ENCODE results near the gene LRRC23. TPM values are rescaled to one million over a fixed set of nuclear protein-coding genes. Genes with fewer than 3 reads are reported as not detected.

LRRC23 gene
- total and polyA plus RNA-seq, 2 donors (not counting 1 experiment from before 2014, with no cell fraction given), result 5.3 to 14.4 TPM

GRCh38 chr12:6963016-6963731, 58.6 kb downstream of the LRRC23 start:
- no peaks in the 10 kb centered on the region for H3K9me3 ChIP-seq (ENCODE audit: control extremely low read depth in 1 of 3, control insufficient read depth in 2 of 3, insufficient read depth in 1 of 3, low read length in 2 of 3)
- no peaks in the 10 kb centered on the region for H3K27me3 ChIP-seq (replicated peaks in 1 of 4; ENCODE audit: control extremely low read depth in 1 of 4, control insufficient read depth in 3 of 4, insufficient read depth in 4 of 4, low read length in 3 of 4)
- H3K4me1 ChIP-seq (ENCODE audit: control insufficient read depth in 2 of 2, insufficient read depth in 2 of 2, low read length in 2 of 2), result peaks cover 64 to 71% of the 10 kb centered on the region in 2 donors
- no peak for ATAC-seq (ENCODE audit: low read depth)
- no peak overlapping the region for H3K9ac ChIP-seq (ENCODE audit: low read length)
- DNase-seq, result no peak
- peaks cover 0 to 69% of the 10 kb centered on the region in 2 experiments for H3K36me3 ChIP-seq (replicated peaks in 1 of 2; ENCODE audit: control extremely low read depth in 1 of 2, control insufficient read depth in 1 of 2, extremely low read depth in 1 of 2, insufficient read depth in 2 of 2, low read length in 1 of 2)
- peaks cover 36% of the 10 kb centered on the region for H3K79me2 ChIP-seq (ENCODE audit: control insufficient read depth, insufficient read depth, low read length)
- no peak for TF ChIP-seq CTCF (IDR thresholded peaks at IDR 0.05)
- no peak for TF ChIP-seq EZH2 (IDR thresholded peaks at IDR 0.05; ENCODE audit: borderline replicate concordance, insufficient read depth, low read depth, low read length, poor library complexity, severe bottlenecking)
- H3K4me2 ChIP-seq (replicated peaks; ENCODE audit: low read depth, low read length, poor library complexity, severe bottlenecking), result peak overlapping the region; percentile 92
- Mint-ChIP-seq H3K4me1 (peaks cover 68% of the 10 kb centered on the region), H3K9me3 (ENCODE audit: insufficient read depth) (no peaks in the 10 kb centered on the region), H3K27me3 (no peaks in the 10 kb centered on the region), H3K27ac (peak overlapping the region; percentile 98), H3K4me3 (no peak overlapping the region)
- H2AFZ ChIP-seq (ENCODE audit: insufficient read depth, low read depth, low read length, poor library complexity, severe bottlenecking), result no peak overlapping the region
- 91% methylated on average over 28 of the region's 32 CpGs for WGBS (ENCODE audit: insufficient coverage)
- intact Hi-C loops (cut with micrococcal nuclease), result no loop called here
- no peak overlapping the region for H3K4me3 ChIP-seq (ENCODE audit: control extremely low read depth in 1 of 5, extremely low read depth in 1 of 5, insufficient read depth in 1 of 5, low read depth in 2 of 5, low read length in 4 of 5)
- H3K27ac ChIP-seq (ENCODE audit: low read length in 2 of 2), result peak overlapping the region; percentile 95 to 99
- H4K20me1 ChIP-seq (ENCODE audit: control insufficient read depth, insufficient read depth, low read length, poor library complexity, severe bottlenecking), result peaks cover 7% of the 10 kb centered on the region
- ChIA-PET CTCF (interaction anchor here (9.9 to 13.5 kb wide), 3 partner anchors 18 to 92 kb away, joined by 110 to 944 read pairs (median 119); partner anchors contain the start of genes C12orf57, PTPN6, RNU7-1 and SPSB2), POLR2A (interaction anchor here (1.6 to 18.2 kb wide), 2 partner anchors 19 to 37 kb away, joined by 9 to 662 read pairs; partner anchors contain the start of genes C12orf57, PTPN6 and RNU7-1)

Small RNAs within 50 kb of the gene (small RNA-seq; reads per million reads assigned to genes)
- gene MIR141 (ENCODE audit: insufficient read length, low read depth, low replicate concordance), result 6.1 reads per million, percentile 74 among the genes with 10 or more reads in this experiment
- 26.8 reads per million, percentile 91 among the genes with 10 or more reads in this experiment for gene MIR200C (ENCODE audit: insufficient read length, low read depth, low replicate concordance)
- gene RNU7-1 (ENCODE audit: insufficient read length, low read depth, low replicate concordance), result not detected

Other genes starting within 250 kb of the LRRC23 start
- gene ING4, start 241.7 kb upstream of the LRRC23 start, total RNA-seq, result 81.1 TPM in 2 replicates
- gene ING4, start 241.7 kb upstream of the LRRC23 start, polyA plus RNA-seq, result 87.7 and 110 TPM in 2 replicates
- gene ZNF384, start 215.4 kb upstream of the LRRC23 start, total RNA-seq, result 108 and 115 TPM in 2 replicates
- 64.8 and 83.4 TPM in 2 replicates for gene ZNF384, start 215.4 kb upstream of the LRRC23 start, polyA plus RNA-seq
- 0.51 and 0.54 TPM in 2 replicates for gene PIANP, start 204.0 kb upstream of the LRRC23 start, total RNA-seq
- 0.23 and 0.24 TPM in 2 replicates for gene PIANP, start 204.0 kb upstream of the LRRC23 start, polyA plus RNA-seq
- gene COPS7A, start 180.8 kb upstream of the LRRC23 start, total RNA-seq, result 28.3 and 29.4 TPM in 2 replicates
- 42.3 and 46.0 TPM in 2 replicates for gene COPS7A, start 180.8 kb upstream of the LRRC23 start, polyA plus RNA-seq
- gene MLF2, start 151.7 kb upstream of the LRRC23 start, total RNA-seq, result 97.2 and 106 TPM in 2 replicates
- gene MLF2, start 151.7 kb upstream of the LRRC23 start, polyA plus RNA-seq, result 190 and 205 TPM in 2 replicates
- 2.1 and 3.4 TPM in 2 replicates for gene PTMS, start 138.5 kb upstream of the LRRC23 start, total RNA-seq
- 1.0 and 2.2 TPM in 2 replicates for gene PTMS, start 138.5 kb upstream of the LRRC23 start, polyA plus RNA-seq
- gene LAG3, start 132.3 kb upstream of the LRRC23 start, total RNA-seq, result not detected in 2 replicates
- not detected in 2 replicates for gene LAG3, start 132.3 kb upstream of the LRRC23 start, polyA plus RNA-seq
- gene CD4, start 115.3 kb upstream of the LRRC23 start, total RNA-seq, result 0.49 TPM in 2 replicates
- 2.1 and 2.2 TPM in 2 replicates for gene CD4, start 115.3 kb upstream of the LRRC23 start, polyA plus RNA-seq
- gene GPR162, start 83.0 kb upstream of the LRRC23 start, total RNA-seq, result not detected in 2 replicates
- 0.50 and 0.54 TPM in 2 replicates for gene GPR162, start 83.0 kb upstream of the LRRC23 start, polyA plus RNA-seq
- gene P3H3, start 76.4 kb upstream of the LRRC23 start, total RNA-seq, result 0.22 TPM in 1 of 2 replicates, not detected in the other
- 0.09 and 0.85 TPM in 2 replicates for gene P3H3, start 76.4 kb upstream of the LRRC23 start, polyA plus RNA-seq
- gene GNB3, start 63.9 kb upstream of the LRRC23 start, total RNA-seq, result 0.27 and 0.49 TPM in 2 replicates
- gene GNB3, start 63.9 kb upstream of the LRRC23 start, polyA plus RNA-seq, result 0.27 and 0.71 TPM in 2 replicates
- 1.6 and 1.8 TPM in 2 replicates for gene CDCA3, start 53.5 kb upstream of the LRRC23 start, total RNA-seq
- gene CDCA3, start 53.5 kb upstream of the LRRC23 start, polyA plus RNA-seq, result 2.0 and 2.3 TPM in 2 replicates
- gene USP5, start 52.7 kb upstream of the LRRC23 start, total RNA-seq, result 56.8 and 59.7 TPM in 2 replicates
- 35.1 and 35.5 TPM in 2 replicates for gene USP5, start 52.7 kb upstream of the LRRC23 start, polyA plus RNA-seq
- gene TPI1, start 37.3 kb upstream of the LRRC23 start, total RNA-seq, result 178 and 181 TPM in 2 replicates
- 107 and 187 TPM in 2 replicates for gene TPI1, start 37.3 kb upstream of the LRRC23 start, polyA plus RNA-seq
- gene SPSB2, start 31.5 kb upstream of the LRRC23 start, total RNA-seq, result 13.5 and 16.0 TPM in 2 replicates
- 6.4 and 9.4 TPM in 2 replicates for gene SPSB2, start 31.5 kb upstream of the LRRC23 start, polyA plus RNA-seq
- gene ENO2, start 9.8 kb downstream of the LRRC23 start, total RNA-seq, result 55.3 and 59.7 TPM in 2 replicates
- gene ENO2, start 9.8 kb downstream of the LRRC23 start, polyA plus RNA-seq, result 32.9 and 42.5 TPM in 2 replicates
- 49.5 and 50.8 TPM in 2 replicates for gene ATN1, start 23.1 kb downstream of the LRRC23 start, total RNA-seq
- 21.0 and 22.2 TPM in 2 replicates for gene ATN1, start 23.1 kb downstream of the LRRC23 start, polyA plus RNA-seq
- not detected in 2 replicates for gene RNU7-1, start 39.0 kb downstream of the LRRC23 start, total RNA-seq
- not detected in 2 replicates for gene RNU7-1, start 39.0 kb downstream of the LRRC23 start, polyA plus RNA-seq
- 90.9 and 95.0 TPM in 2 replicates for gene C12orf57, start 39.2 kb downstream of the LRRC23 start, total RNA-seq
- 430 and 460 TPM in 2 replicates for gene C12orf57, start 39.2 kb downstream of the LRRC23 start, polyA plus RNA-seq
- gene PTPN6, start 46.5 kb downstream of the LRRC23 start, total RNA-seq, result 311 and 312 TPM in 2 replicates
- gene PTPN6, start 46.5 kb downstream of the LRRC23 start, polyA plus RNA-seq, result 674 and 874 TPM in 2 replicates
- 158 and 171 TPM in 2 replicates for gene PHB2, start 65.8 kb downstream of the LRRC23 start, total RNA-seq
- gene PHB2, start 65.8 kb downstream of the LRRC23 start, polyA plus RNA-seq, result 199 and 269 TPM in 2 replicates
- gene EMG1, start 66.1 kb downstream of the LRRC23 start, total RNA-seq, result 65.1 and 67.0 TPM in 2 replicates
- gene EMG1, start 66.1 kb downstream of the LRRC23 start, polyA plus RNA-seq, result 16.5 and 25.5 TPM in 2 replicates
- gene LPCAT3, start 113.7 kb downstream of the LRRC23 start, total RNA-seq, result 26.2 and 26.3 TPM in 2 replicates
- 14.7 and 17.6 TPM in 2 replicates for gene LPCAT3, start 113.7 kb downstream of the LRRC23 start, polyA plus RNA-seq
- 0.64 and 0.78 TPM in 2 replicates for gene C1S, start 155.9 kb downstream of the LRRC23 start, total RNA-seq
- 0.21 and 2.3 TPM in 2 replicates for gene C1S, start 155.9 kb downstream of the LRRC23 start, polyA plus RNA-seq
- gene C1R, start 187.6 kb downstream of the LRRC23 start, total RNA-seq, result 1.2 and 2.0 TPM in 2 replicates
- 1.5 and 3.1 TPM in 2 replicates for gene C1R, start 187.6 kb downstream of the LRRC23 start, polyA plus RNA-seq
- gene C1RL, start 204.4 kb downstream of the LRRC23 start, total RNA-seq, result 24.9 and 28.9 TPM in 2 replicates
- gene C1RL, start 204.4 kb downstream of the LRRC23 start, polyA plus RNA-seq, result 13.5 and 14.3 TPM in 2 replicates
- gene RBP5, start 224.1 kb downstream of the LRRC23 start, total RNA-seq, result 0.63 and 1.1 TPM in 2 replicates
- 0.74 TPM in 1 of 2 replicates, not detected in the other for gene RBP5, start 224.1 kb downstream of the LRRC23 start, polyA plus RNA-seq
- 36.5 and 41.2 TPM in 2 replicates for gene CLSTN3, start 225.5 kb downstream of the LRRC23 start, total RNA-seq
- gene CLSTN3, start 225.5 kb downstream of the LRRC23 start, polyA plus RNA-seq, result 23.1 and 31.7 TPM in 2 replicates

Measured in B cell (primary cell).